ENCODE measurements around the gene HPSE2.

The HPSE2 gene

GRCh38 chr10:98855403-98856189, 380.1 kb downstream of the HPSE2 start:
- no peak for DNase-seq (ENCODE audit: low read depth in 3 of 3, low spot score in 1 of 3)

GRCh38 chr10:98852686-98853085, 383.0 kb downstream of the HPSE2 start:
- no peak for DNase-seq (ENCODE audit: low read depth in 3 of 3, low spot score in 1 of 3)

- no peak for DNase-seq (ENCODE audit: low read depth in 3 of 3, low spot score in 1 of 3)
These were observed 387.3 kb downstream of the HPSE2 start for GRCh38 chr10:98848361-98848760.

GRCh38 chr10:98846787-98847186, 388.9 kb downstream of the HPSE2 start:
- DNase-seq (ENCODE audit: low read depth in 3 of 3, low spot score in 1 of 3), result no peak

- no peak for DNase-seq (ENCODE audit: low read depth in 3 of 3, low spot score in 1 of 3)
These were observed 402.1 kb downstream of the HPSE2 start for GRCh38 chr10:98833542-98833941.

- DNase-seq (ENCODE audit: low read depth in 3 of 3, low spot score in 1 of 3), result no peak
These were observed 402.9 kb downstream of the HPSE2 start for GRCh38 chr10:98832738-98833137.

GRCh38 chr10:98832196-98832595, 403.5 kb downstream of the HPSE2 start:
- DNase-seq (ENCODE audit: low read depth in 3 of 3, low spot score in 1 of 3), result no peak

- DNase-seq (ENCODE audit: low read depth in 3 of 3, low spot score in 1 of 3), result no peak
These were observed 404.3 kb downstream of the HPSE2 start for GRCh38 chr10:98831391-98831790.

- no peak for DNase-seq (ENCODE audit: low read depth in 3 of 3, low spot score in 1 of 3)
These were observed 409.9 kb downstream of the HPSE2 start for GRCh38 chr10:98825741-98826140.

- DNase-seq (ENCODE audit: low read depth in 3 of 3, low spot score in 1 of 3), result no peak
These were observed 418.3 kb downstream of the HPSE2 start for GRCh38 chr10:98817396-98817795.

- DNase-seq (ENCODE audit: low read depth in 3 of 3, low spot score in 1 of 3), result no peak
These were observed 420.4 kb downstream of the HPSE2 start for GRCh38 chr10:98815039-98815885.

GRCh38 chr10:98814470-98814869, 421.2 kb downstream of the HPSE2 start:
- DNase-seq (ENCODE audit: low read depth in 3 of 3, low spot score in 1 of 3), result no peak

GRCh38 chr10:98808282-98808892, 427.3 kb downstream of the HPSE2 start:
- no peak for DNase-seq (ENCODE audit: low read depth in 3 of 3, low spot score in 1 of 3)

GRCh38 chr10:98800263-98800662, 435.4 kb downstream of the HPSE2 start:
- DNase-seq (ENCODE audit: low read depth in 3 of 3, low spot score in 1 of 3), result no peak

- no peak for DNase-seq (ENCODE audit: low read depth in 3 of 3, low spot score in 1 of 3)
These were observed 440.2 kb downstream of the HPSE2 start for GRCh38 chr10:98795467-98795866.

GRCh38 chr10:98790817-98791216, 444.8 kb downstream of the HPSE2 start:
- DNase-seq (ENCODE audit: low read depth in 3 of 3, low spot score in 1 of 3), result no peak

- DNase-seq (ENCODE audit: low read depth in 3 of 3, low spot score in 1 of 3), result no peak
These were observed 457.3 kb downstream of the HPSE2 start for GRCh38 chr10:98778277-98778759.

- no peak for DNase-seq (ENCODE audit: low read depth in 3 of 3, low spot score in 1 of 3)
These were observed 477.2 kb downstream of the HPSE2 start for GRCh38 chr10:98758463-98758862.

GRCh38 chr10:98748298-98748697, 487.4 kb downstream of the HPSE2 start:
- DNase-seq (ENCODE audit: low read depth in 3 of 3, low spot score in 1 of 3), result no peak

- no peak for DNase-seq (ENCODE audit: low read depth in 3 of 3, low spot score in 1 of 3)
These were observed 490.0 kb downstream of the HPSE2 start for GRCh38 chr10:98745645-98746044.

- no peak for DNase-seq (ENCODE audit: low read depth in 3 of 3, low spot score in 1 of 3)
These were observed 515.1 kb downstream of the HPSE2 start for GRCh38 chr10:98720551-98720950.

GRCh38 chr10:98713586-98713985, 522.1 kb downstream of the HPSE2 start:
- no peak for DNase-seq (ENCODE audit: low read depth in 3 of 3, low spot score in 1 of 3)
